Kidney (tissue), 14 donors: ENCODE results near the gene LIPJ. TPM values are rescaled to one million over a fixed set of nuclear protein-coding genes. Genes with fewer than 3 reads are reported as not detected.

Experiments used
- DNase-seq, 5 donors: peaks; one replicate each; pipeline ENCODE4 v3.0.0-alpha.2; 2013 to 2020
- FAIRE-seq: peaks from 2 replicates; lab custom pipeline; 2012; peaks lifted over from hg19 to GRCh38; lab: Jason Lieb, UNC
- H3K27ac ChIP-seq, 2 donors: one replicate each; pipeline ENCODE4 v1.7.0; 2013; ENCODE audit warnings: low read depth in 2 of 2, low read length in 2 of 2, inconsistent platforms in 1 of 2
- H3K27me3 ChIP-seq: one replicate; pipeline ENCODE4 v1.7.1; 2013; ENCODE audit warnings: low read length, inconsistent platforms; ENCODE audit not compliant: control insufficient read depth, insufficient read depth
- H3K36me3 ChIP-seq, 3 donors: one replicate each; pipeline versions ENCODE4 v1.7.0 to v1.7.1; 2013; ENCODE audit warnings: low read length in 3 of 3, control low read depth in 1 of 3, inconsistent platforms in 1 of 3; ENCODE audit not compliant: insufficient read depth in 3 of 3, control insufficient read depth in 2 of 3
- H3K4me1 ChIP-seq, 3 donors: one replicate each; pipeline versions ENCODE4 v1.7.0 to v1.7.1; 2013; ENCODE audit warnings: low read length in 3 of 3, inconsistent platforms in 1 of 3, low read depth in 1 of 3; ENCODE audit not compliant: control insufficient read depth in 2 of 3, insufficient read depth in 2 of 3
- H3K4me3 ChIP-seq, 3 donors: one replicate each; pipeline versions ENCODE4 v1.7.0 to v1.8.1; 2013; ENCODE audit warnings: low read length in 3 of 3, control low read depth in 1 of 3, inconsistent platforms in 1 of 3
- H3K9ac ChIP-seq, 3 donors: one replicate each; pipeline versions ENCODE4 v1.7.0 to v1.7.1; 2013; ENCODE audit warnings: low read length in 3 of 3, control low read depth in 1 of 3, inconsistent platforms in 1 of 3
- H3K9me3 ChIP-seq, 3 donors: one replicate each; pipeline versions ENCODE4 v1.7.0 to v1.7.1; 2013; ENCODE audit warnings: low read length in 3 of 3, control low read depth in 1 of 3, inconsistent platforms in 1 of 3; ENCODE audit not compliant: control insufficient read depth in 2 of 3, insufficient read depth in 1 of 3
- CTCF ChIP-seq: IDR thresholded peaks from 3 replicates; pipeline ENCODE4 v1.5.1; 2012; ENCODE audit warnings: mild to moderate bottlenecking, moderate library complexity, borderline replicate concordance; ENCODE audit not compliant: insufficient read depth; ENCODE audit errors: extremely low read depth
- intact Hi-C: fragments of 100-400 bp; cut with DNase I; formaldehyde crosslinking; loops from one replicate; pipeline ENCODE4 v1.11.1; 2022
- polyA plus RNA-seq: library from polyadenylated mRNA; stranded (reverse); fragments of 350-450 nt; fragmentation: Illumina TruSeq; extraction: RNeasy Lipid Tissue Mini Kit (QIAGEN cat#74804); gene quantifications from one replicate; pipeline ENCODE4 v1.2.3, GENCODE V29; 2014; ENCODE audit warnings: low read depth, low replicate concordance; ENCODE audit not compliant: insufficient read depth
- total RNA-seq: library from RNA; stranded (reverse); fragmentation: NEBNext Ultra II Directional; extraction: Animal tissue kit (Norgen Biotek cat#: 25700); gene quantifications from one replicate; pipeline ENCODE4 v1.2.1, GENCODE V29; 2021
- donor health status: control.
- donor health status: control.
- donor health status: control.
- donor health status: control.
- donor health status: control.
- donor health status: DM: yes; HTN: yes; CAD: no.
- donor health status: Normal renal cell carcinoma (clear cell type).

Gene LIPJ
- total and polyA plus RNA-seq, 2 donors from 2014 or later, result not detected

- no peaks in the 10 kb centered on the region for H3K36me3 ChIP-seq
- H3K9ac ChIP-seq, result no peak overlapping the region
- no peak overlapping the region for H3K27ac ChIP-seq
- DNase-seq (no peak), FAIRE-seq (no peak)
- H3K4me1 ChIP-seq, result no peaks in the 10 kb centered on the region
- H3K27me3 ChIP-seq, result no peaks in the 10 kb centered on the region
- H3K4me3 ChIP-seq, result no peak overlapping the region
- intact Hi-C loops, result no loop called here
- TF ChIP-seq CTCF, result no peak
- H3K9me3 ChIP-seq, result no peaks in the 10 kb centered on the region
These were observed 31.9 kb downstream of the LIPJ start for GRCh38 chr10:88618496-88618895.

GRCh38 chr10:88620441-88620840 is 33.9 kb downstream of the LIPJ start:
- Histone ChIP-seq H3K4me3 (no peak overlapping the region), H3K9ac (no peak overlapping the region), H3K4me1 (no peaks in the 10 kb centered on the region), H3K27ac (no peak overlapping the region), H3K36me3 (no peaks in the 10 kb centered on the region), H3K27me3 (no peaks in the 10 kb centered on the region), H3K9me3 (no peaks in the 10 kb centered on the region)
- FAIRE-seq (no peak), DNase-seq (no peak)
- intact Hi-C loops, result no loop called here
- TF ChIP-seq CTCF, result no peak

- H3K27ac ChIP-seq, result no peak overlapping the region
- no peak for DNase-seq
- H3K4me3 ChIP-seq, result no peak overlapping the region
- H3K36me3 ChIP-seq, result no peaks in the 10 kb centered on the region
- no peaks in the 10 kb centered on the region for H3K4me1 ChIP-seq
- H3K27me3 ChIP-seq, result no peaks in the 10 kb centered on the region
- intact Hi-C loops, result no loop called here
- no peak overlapping the region for H3K9ac ChIP-seq
- TF ChIP-seq CTCF, result no peak
- no peak for FAIRE-seq
- H3K9me3 ChIP-seq, result no peaks in the 10 kb centered on the region
These were observed 37.3 kb downstream of the LIPJ start for GRCh38 chr10:88623835-88624234.

- no peaks in the 10 kb centered on the region for H3K27me3 ChIP-seq
- no peaks in the 10 kb centered on the region for H3K4me1 ChIP-seq
- H3K4me3 ChIP-seq, result no peak overlapping the region
- H3K36me3 ChIP-seq, result no peaks in the 10 kb centered on the region
- intact Hi-C loops, result no loop called here
- TF ChIP-seq CTCF, result no peak
- H3K9me3 ChIP-seq, result no peaks in the 10 kb centered on the region
- no peak overlapping the region for H3K9ac ChIP-seq
- no peak for FAIRE-seq
- H3K27ac ChIP-seq, result no peak overlapping the region
- DNase-seq, result no peak
These were observed 38.3 kb downstream of the LIPJ start for GRCh38 chr10:88624840-88625239.
